HG03139 (cell line): ENCODE results near the gene PLEKHB1.

Source experiments
- ATAC-seq: cut with Tn5 transposase; IDR thresholded peaks from one replicate; pipeline ENCODE4 v1.9.1; 2021; ENCODE audit not compliant: unreplicated experiment

PLEKHB1 gene, protein sequence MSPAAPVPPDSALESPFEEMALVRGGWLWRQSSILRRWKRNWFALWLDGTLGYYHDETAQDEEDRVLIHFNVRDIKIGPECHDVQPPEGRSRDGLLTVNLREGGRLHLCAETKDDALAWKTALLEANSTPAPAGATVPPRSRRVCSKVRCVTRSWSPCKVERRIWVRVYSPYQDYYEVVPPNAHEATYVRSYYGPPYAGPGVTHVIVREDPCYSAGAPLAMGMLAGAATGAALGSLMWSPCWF

GRCh38 chr11:73645972-73646631 lies at the start of gene PLEKHB1:
PLEKHB1 (plus strand) TSS chr11:73646581; CDS start chr11:73646609, 28 bp downstream.
- no peak for ATAC-seq

GRCh38 chr11:73597336-73597955 lies 48.9 kb upstream of the PLEKHB1 start:
- ATAC-seq = no peak

- ATAC-seq = peak; percentile 83
Measured at GRCh38 chr11:73597956-73598718, 48.2 kb upstream of the PLEKHB1 start, which contains the start of gene FAM168A. FAM168A (minus strand) TSS chr11:73598112; CDS start chr11:73468474, 129,638 bp downstream.

DNA sequence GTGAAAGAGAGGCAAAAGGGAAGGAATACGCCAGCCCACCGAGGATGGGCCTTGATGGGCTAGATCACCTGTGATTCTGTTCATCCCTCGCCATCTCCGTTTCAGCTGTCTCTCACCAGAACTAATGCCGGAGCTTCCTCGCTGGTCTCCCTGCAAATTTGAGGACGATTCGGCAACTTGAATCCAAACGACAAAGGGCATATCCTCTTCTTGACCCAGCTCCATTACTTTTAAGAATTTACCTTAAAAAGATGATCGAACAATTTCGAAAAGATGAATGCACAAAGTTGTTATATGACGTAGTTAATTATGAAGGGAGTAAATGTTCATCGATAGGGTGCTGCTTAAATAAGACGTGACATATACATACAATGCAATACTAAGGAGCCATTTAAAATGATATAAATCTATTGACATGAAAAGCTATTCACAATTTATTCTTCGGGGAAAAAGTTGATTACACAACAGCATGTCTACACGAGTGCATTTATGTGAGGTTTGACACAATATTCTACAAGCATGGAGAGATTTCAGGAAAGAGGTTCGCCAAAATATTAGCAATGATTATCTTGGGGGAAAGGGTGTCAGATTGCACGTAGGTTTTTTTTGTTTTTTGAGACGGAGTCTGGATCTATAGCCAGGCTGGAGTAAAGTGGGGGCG lies 47.5 kb upstream of the PLEKHB1 start:
- no peak for ATAC-seq

DNA sequence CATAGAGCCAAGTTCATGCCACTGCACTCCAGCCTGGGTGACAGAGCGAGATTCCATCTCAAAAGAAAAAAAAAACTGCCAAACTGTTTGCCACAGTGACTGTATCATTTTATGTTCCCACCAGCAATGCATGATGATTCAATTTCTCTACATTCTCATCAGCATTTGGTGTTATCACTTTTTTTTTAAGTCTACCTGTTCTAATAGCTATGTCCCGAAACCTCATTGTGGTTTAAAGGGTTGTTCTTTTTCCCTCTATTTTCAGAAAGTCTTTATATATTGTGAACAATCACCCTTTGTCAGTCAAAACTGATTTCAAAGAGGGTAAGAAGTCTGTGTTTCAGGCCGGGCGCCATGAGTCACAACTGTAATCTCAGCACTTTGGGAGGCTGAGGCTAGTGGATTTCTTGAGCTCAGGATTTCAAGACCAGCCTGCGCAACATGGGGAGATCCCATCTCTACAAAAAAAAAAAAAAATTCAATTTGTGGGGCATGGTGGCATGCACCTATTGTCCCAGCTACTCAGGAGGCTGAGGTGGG lies 33.7 kb upstream of the PLEKHB1 start:
- ATAC-seq = no peak

DNA sequence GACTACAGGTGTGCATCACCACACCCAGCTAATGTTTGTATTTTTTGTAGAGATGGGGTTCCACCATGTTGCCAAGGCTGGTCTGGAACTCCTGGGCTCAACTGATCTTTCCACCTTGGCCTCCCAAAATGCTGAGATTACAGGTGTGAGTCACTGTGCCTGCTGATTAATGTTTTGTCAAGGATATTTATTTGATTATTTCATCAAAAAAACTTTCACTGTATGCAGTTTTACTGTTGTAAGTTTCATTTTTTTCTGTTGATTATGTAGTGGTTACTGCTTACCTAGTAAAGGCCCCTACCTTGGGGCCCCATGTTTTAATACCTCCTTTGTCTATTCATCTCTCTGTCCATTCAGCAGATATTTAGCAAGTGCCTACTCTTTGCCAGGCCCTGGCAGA lies 31.8 kb upstream of the PLEKHB1 start:
- ATAC-seq = no peak

DNA sequence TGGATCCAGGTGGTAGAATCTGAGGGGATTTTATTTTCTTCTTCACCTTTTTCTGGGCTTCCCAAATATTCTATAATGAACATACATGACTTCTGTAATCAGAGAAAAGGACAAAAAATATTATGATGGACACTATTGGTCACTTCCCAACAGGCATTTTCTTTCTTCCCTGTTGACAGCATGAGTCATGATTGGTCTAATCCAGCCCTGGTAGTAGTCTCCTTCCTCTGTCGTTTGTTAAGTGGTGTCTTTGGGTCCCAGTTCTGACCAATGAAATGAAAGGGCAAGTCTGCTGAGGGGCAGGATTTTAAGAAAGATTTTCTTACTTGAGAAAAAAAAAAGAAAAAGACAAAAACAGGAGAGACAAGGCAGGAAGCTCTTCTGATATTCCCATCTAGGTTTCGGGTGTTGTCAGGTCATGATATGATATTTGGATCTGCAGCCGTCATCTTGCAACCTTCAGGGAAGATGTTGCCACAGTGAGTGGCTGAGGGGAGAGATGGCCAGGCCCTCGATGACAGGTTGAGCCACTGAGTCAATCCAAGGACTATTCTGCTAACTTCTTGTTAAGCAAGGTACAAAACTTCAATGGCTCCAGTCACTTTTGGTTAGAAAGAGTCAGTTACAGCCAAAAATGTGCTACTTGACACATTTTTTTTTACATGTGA lies 23.3 kb upstream of the PLEKHB1 start:
- no peak for ATAC-seq

DNA sequence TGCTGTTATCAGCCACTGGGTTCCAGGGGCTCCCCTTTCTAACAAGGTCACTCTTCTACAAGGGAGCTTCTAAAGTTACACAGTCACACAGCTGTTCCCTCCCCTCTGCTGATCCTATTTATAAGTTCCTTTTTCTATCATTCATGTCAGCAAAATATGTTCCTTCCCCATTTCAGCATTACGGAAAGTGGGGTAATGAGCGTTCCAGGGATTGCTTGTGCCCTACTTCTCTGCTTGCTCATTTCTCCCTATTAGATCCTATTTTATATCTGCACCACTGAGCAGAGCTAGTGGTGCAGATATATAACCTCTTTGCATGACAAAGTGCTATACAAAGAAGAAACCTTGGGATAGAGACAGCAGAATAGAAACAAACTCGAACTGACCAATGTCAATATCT lies 22.7 kb upstream of the PLEKHB1 start:
- ATAC-seq = no peak

GRCh38 chr11:73625696-73626318 lies 20.6 kb upstream of the PLEKHB1 start:
- no peak for ATAC-seq

GRCh38 chr11:73629907-73630306 lies 16.5 kb upstream of the PLEKHB1 start:
- ATAC-seq = no peak

DNA sequence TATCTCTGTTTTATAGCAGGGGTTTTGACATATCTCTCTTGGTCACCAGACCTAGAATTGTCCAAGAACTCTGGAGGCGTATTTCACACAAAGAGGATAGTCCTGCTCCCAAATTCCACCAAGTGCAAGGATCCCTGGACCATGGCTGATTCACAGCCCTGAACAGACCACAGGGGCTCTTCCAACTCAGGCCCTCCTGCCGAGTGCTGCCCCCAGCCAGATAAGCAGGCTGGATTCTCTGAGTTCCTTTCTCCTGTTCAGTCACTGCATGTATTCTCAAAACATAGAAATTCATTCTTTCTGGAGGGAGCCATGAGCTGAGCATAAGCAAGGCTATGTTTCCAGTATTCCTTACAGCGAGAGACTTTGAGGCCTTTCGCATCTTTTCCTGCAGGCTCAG lies 13.4 kb upstream of the PLEKHB1 start:
- no peak for ATAC-seq

- ATAC-seq = no peak
Measured at GRCh38 chr11:73633999-73634398, 12.4 kb upstream of the PLEKHB1 start.

- no peak for ATAC-seq
Measured at GRCh38 chr11:73635721-73636120, 10.7 kb upstream of the PLEKHB1 start.

DNA sequence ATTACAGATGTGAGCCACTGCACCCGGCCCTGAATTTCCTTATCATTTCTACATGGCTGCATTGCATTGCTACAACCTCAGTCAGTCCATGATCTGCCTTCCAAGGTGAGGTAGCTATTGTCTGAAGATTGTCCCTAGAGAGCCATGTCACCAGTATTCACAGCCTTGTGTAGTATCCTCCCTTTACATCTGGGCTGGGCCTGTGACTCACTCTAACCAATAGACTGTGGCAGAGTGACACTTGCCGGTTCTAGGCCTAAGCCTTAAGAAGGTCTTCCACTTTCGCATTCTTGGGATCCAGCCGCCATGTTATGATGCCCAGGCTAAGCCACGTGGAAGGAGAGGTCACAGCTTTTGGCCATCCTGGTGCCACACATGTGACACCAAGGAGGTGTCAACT lies 10.1 kb upstream of the PLEKHB1 start:
- no peak for ATAC-seq

DNA sequence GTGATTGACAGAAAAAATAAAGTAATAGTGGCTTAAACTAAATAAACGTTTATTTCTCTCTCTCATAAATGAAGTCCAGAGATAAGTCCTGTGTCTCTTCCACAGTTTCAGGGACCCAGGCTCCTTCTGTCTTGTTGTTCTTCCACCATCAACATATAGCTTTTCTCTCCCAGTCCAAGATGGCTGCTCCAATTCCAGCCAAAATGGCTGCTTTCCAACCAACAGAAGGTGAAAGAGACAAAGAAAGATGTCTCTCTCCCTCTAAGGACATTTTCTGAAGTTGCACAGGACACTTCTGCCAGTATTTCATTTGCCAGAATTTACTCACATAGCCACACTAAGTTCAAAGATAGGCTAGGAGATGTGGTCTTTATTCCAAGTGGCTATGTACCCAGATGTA lies 9.4 kb upstream of the PLEKHB1 start:
- ATAC-seq = no peak

DNA sequence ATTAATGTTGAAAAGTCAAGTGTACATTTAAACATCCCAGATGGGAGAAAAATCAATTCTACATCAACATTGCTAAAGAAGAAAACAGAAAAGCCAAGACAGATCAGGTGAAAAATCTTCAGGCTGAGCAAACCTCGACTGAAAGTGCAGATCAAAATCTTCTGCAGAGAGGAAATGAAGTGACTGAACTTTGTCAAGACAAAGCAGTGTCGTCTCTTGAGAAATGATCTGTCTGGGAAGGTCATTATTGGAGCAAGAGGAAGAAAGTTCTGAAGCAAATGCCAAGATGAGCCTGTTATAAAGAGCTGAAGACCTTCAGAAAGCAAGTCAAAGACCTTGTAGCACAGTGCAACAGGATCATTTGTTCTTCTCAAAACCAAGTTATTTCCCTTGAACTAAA lies 5.8 kb upstream of the PLEKHB1 start:
- ATAC-seq = no peak

- ATAC-seq = no peak
Measured at GRCh38 chr11:73641668-73642067, 4.7 kb upstream of the PLEKHB1 start.

DNA sequence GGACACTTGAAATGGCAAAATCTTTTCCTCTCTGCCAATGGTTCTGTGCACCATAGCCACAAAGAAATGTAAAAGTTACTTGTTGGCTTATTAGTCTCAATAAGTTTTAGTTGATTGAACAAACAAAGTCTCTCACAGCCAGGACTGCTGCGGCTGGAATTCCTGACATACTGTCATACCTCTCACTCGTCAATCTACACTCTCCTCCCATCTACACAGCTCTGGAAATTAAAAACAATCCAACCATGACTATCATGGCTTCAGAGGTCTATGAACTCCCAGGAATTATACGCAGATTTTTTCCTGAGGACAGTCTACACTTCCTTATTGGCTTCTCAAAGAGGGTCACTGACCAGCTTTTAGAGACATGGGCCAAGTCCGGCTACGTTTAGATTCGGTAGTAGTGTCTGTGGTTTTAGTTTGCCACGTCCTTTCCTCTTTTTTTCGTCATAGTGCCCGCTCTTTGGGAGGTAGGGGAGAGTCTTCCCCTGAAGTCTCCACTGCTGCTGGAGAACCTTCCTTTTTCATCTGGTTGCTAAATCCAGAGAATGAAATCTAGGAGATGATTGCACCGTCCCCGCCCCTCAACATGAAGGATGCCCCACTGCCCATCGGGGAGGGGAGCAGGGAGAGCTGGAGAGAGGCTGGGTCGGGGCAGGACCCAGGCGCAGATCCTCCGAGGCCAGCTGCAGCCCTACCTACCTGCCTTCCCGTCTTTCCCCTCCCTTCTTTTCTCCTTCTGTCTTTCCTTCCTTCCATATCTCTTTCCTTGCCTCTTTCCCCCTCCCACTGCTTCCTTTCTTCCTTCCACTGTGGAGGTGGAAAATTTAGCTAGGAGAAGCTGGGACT lies 1.0 kb upstream of the PLEKHB1 start:
- no peak for ATAC-seq
